SK-N-SH (cell line): ENCODE measurements around the gene HOXB9. TPM values are rescaled to one million over a fixed set of nuclear protein-coding genes. Genes with fewer than 3 reads are reported as not detected.
A peak's percentile ranks its signal among the peaks of the same experiment; 100 is the strongest.

Experiments
- CTCF ChIA-PET: fragments of 300-600, 350-600 bp; formaldehyde crosslinking; extraction: SDS; loops from one replicate; lab custom pipeline; 2021; lab: Yijun Ruan, JAX
- POLR2A ChIA-PET: fragments of 350-600 bp; sonication (Branson Sonifier 250); formaldehyde crosslinking; extraction: SDS; loops from one replicate; lab custom pipeline; 2020; ENCODE audit warnings: antibody characterized with exemption, inconsistent platforms; lab: Yijun Ruan, JAX
- DNase-seq: peaks from one replicate; pipeline ENCODE4 v3.0.0; 2012
- H2AFZ ChIP-seq: fragments of 200-600 bp; sonication (generic); 2 replicates; pipeline ENCODE4 v1.8.1; 2016; ENCODE audit warnings: antibody characterized with exemption, mild to moderate bottlenecking, low read depth
- H3F3A ChIP-seq: fragments of 200-600 bp; sonication (generic); replicated peaks from 2 replicates; pipeline ENCODE3; 2016; ENCODE audit warnings: antibody characterized with exemption, mild to moderate bottlenecking; ENCODE audit not compliant: insufficient read depth
- H3K27ac ChIP-seq, 2 experiments: fragments of 200-500 bp in 1 of 2; fragments of 200-600 bp in 1 of 2; sonication (Bioruptor generic) in 1 of 2; sonication (generic), shearing (Covaris generic) in 1 of 2; 2 replicates each; pipeline versions ENCODE4 v1.5.1 to v1.6.1; 2014 to 2016; ENCODE audit warnings: low read depth in 2 of 2, inconsistent platforms in 1 of 2, low read length in 1 of 2, mild to moderate bottlenecking in 1 of 2, mixed read lengths in 1 of 2
- H3K27me3 ChIP-seq: fragments of 200-600 bp; sonication (generic), shearing (Covaris generic); 2 replicates; pipeline ENCODE4 v1.6.1; 2016; ENCODE audit warnings: mixed run types; ENCODE audit not compliant: insufficient read depth
- H3K36me3 ChIP-seq, 2 experiments: fragments of 200-500 bp in 1 of 2; fragments of 200-600 bp in 1 of 2; sonication (Bioruptor generic) in 1 of 2; sonication (generic) in 1 of 2; replicated peaks in 1 of 2; 2 replicates each; pipeline versions ENCODE3 to v1.5.1; 2014 to 2016; ENCODE audit warnings: low read length in 1 of 2, mild to moderate bottlenecking in 1 of 2; ENCODE audit not compliant: insufficient read depth in 2 of 2, control insufficient read depth in 1 of 2
- H3K4me1 ChIP-seq, 2 experiments: fragments of 200-500 bp in 1 of 2; fragments of 200-600 bp in 1 of 2; sonication (Bioruptor generic) in 1 of 2; sonication (generic), shearing (Covaris generic) in 1 of 2; 2 replicates each; pipeline versions ENCODE4 v1.5.1 to v1.6.1; 2014 to 2016; ENCODE audit warnings: low read depth in 1 of 2, low read length in 1 of 2, mixed run types in 1 of 2; ENCODE audit not compliant: insufficient read depth in 2 of 2, control insufficient read depth in 1 of 2
- H3K4me2 ChIP-seq: fragments of 200-600 bp; sonication (generic), shearing (Covaris generic); 2 replicates; pipeline ENCODE4 v1.6.1; 2017; ENCODE audit warnings: mixed run types
- H3K4me3 ChIP-seq, 2 experiments: fragments of 200-500 bp in 1 of 2; fragments of 200-600 bp in 1 of 2; sonication (Bioruptor generic) in 1 of 2; sonication (generic), shearing (Covaris generic) in 1 of 2; 2 replicates each; pipeline versions ENCODE4 v1.5.1 to v1.8.1; 2014 to 2016; ENCODE audit warnings: low read depth in 2 of 2, inconsistent platforms in 1 of 2, low read length in 1 of 2, mild to moderate bottlenecking in 1 of 2, mixed read lengths in 1 of 2, moderate library complexity in 1 of 2
- H3K79me2 ChIP-seq: fragments of 200-600 bp; sonication (generic); 2 replicates; pipeline ENCODE4 v1.8.1; 2017; ENCODE audit warnings: mild to moderate bottlenecking; ENCODE audit not compliant: insufficient read depth
- H3K9ac ChIP-seq: fragments of 200-600 bp; sonication (generic); 2 replicates; pipeline ENCODE4 v1.6.1; 2017; ENCODE audit warnings: mixed run types
- H3K9me2 ChIP-seq: fragments of 200-600 bp; sonication (generic); 2 replicates; pipeline ENCODE4 v1.6.1; 2017; ENCODE audit warnings: mixed run types
- H3K9me3 ChIP-seq: fragments of 200-600 bp; sonication (generic); 2 replicates; pipeline ENCODE4 v1.6.1; 2017; ENCODE audit warnings: mixed run types, mild to moderate bottlenecking, moderate library complexity
- H4K20me1 ChIP-seq: fragments of 200-600 bp; sonication (generic); 2 replicates; pipeline ENCODE4 v1.6.1; 2017; ENCODE audit warnings: mild to moderate bottlenecking, mixed run types; ENCODE audit not compliant: insufficient read depth
- CHD2 ChIP-seq: fragments of 150-350 bp; IDR thresholded peaks from 2 replicates; pipeline ENCODE4 v1.6.1; 2018; ENCODE audit warnings: low read length; ENCODE audit not compliant: partially characterized antibody
- EP300 ChIP-seq, 2 experiments: IDR thresholded peaks; 2 replicates each; pipeline versions ENCODE4 v1.4.0 to v1.6.1; 2012; ENCODE audit warnings: borderline replicate concordance in 1 of 2, low read depth in 1 of 2, low read length in 1 of 2
- EZH2phosphoT487 ChIP-seq: fragments of 200-600 bp; sonication (generic); IDR thresholded peaks from 2 replicates; pipeline ENCODE4 v1.6.1; 2017; ENCODE audit warnings: low read depth, mixed run types, mild to moderate bottlenecking, antibody characterized with exemption, moderate library complexity, borderline replicate concordance
- FOSL2 ChIP-seq: IDR thresholded peaks from 2 replicates; pipeline ENCODE4 v1.4.0; 2012; ENCODE audit warnings: low read depth, mild to moderate bottlenecking, moderate library complexity, borderline replicate concordance
- GABPA ChIP-seq: IDR thresholded peaks from 2 replicates; pipeline ENCODE4 v1.4.0; 2012; ENCODE audit warnings: low read depth, mild to moderate bottlenecking
- JUND ChIP-seq: IDR thresholded peaks from 2 replicates; pipeline ENCODE4 v1.4.0; 2012
- MAX ChIP-seq: IDR thresholded peaks from 2 replicates; pipeline ENCODE4 v1.4.0; 2012; ENCODE audit warnings: low read depth
- NFIC ChIP-seq: IDR thresholded peaks from 2 replicates; pipeline ENCODE4 v1.4.0; 2012; ENCODE audit warnings: borderline replicate concordance
- TAF1 ChIP-seq: IDR thresholded peaks from 2 replicates; pipeline ENCODE4 v1.6.1; 2012; ENCODE audit warnings: low read depth, mild to moderate bottlenecking, low read length, moderate library complexity, borderline replicate concordance
- TCF12 ChIP-seq: IDR thresholded peaks from 2 replicates; pipeline ENCODE4 v1.4.0; 2012
- USF1 ChIP-seq: IDR thresholded peaks from 2 replicates; pipeline ENCODE4 v1.4.0; 2012; ENCODE audit warnings: low read depth, borderline replicate concordance
- USF2 ChIP-seq: fragments of 150-350 bp; IDR thresholded peaks from 2 replicates; pipeline ENCODE4 v1.6.1; 2017; ENCODE audit warnings: antibody characterized with exemption, low read length, low read depth, borderline replicate concordance
- YY1 ChIP-seq: IDR thresholded peaks from 2 replicates; pipeline ENCODE4 v1.4.0; 2012; ENCODE audit warnings: low read depth, mild to moderate bottlenecking
- WGBS: methylation state at CpG from one replicate; pipeline ENCODE4 v1.1.6; 2017; ENCODE audit warnings: low lambda C conversion rate; 5-methylcytosine and 5-hydroxymethylcytosine counted together
- polyA plus RNA-seq, 3 experiments: library from polyadenylated mRNA; depleted of rRNA; stranded (reverse); fragments of >200 nt; gene quantifications; 2 replicates each; pipeline ENCODE4 v1.2.3, GENCODE V29; 2012

Gene HOXB9
- polyA plus RNA-seq, 1 of the 3 experiments (the other 2 are of a cell fraction) = not detected

GRCh38 chr17:48610282-48611211, 15.6 kb downstream of the HOXB9 start, which contains the start of gene HOXB7:
Gene HOXB7, minus strand, starts transcription at chr17:48611017. Its CDS starts 99 bp downstream, at chr17:48610918.
- H4K20me1 ChIP-seq = peaks cover 8% of the 10 kb centered on the region
- H2AFZ ChIP-seq = peak within 1 kb of the TSS; percentile 78; the same call in 1 of the 2 replicates
- peak; percentile 79 for DNase-seq
- H3K9me3 ChIP-seq = no peaks in the 10 kb centered on the region
- H3K79me2 ChIP-seq = no peaks in the 10 kb centered on the region
- TF ChIP-seq USF1 (peak; percentile 95), EZH2phosphoT487 (peak; percentile 100), CHD2 (no peak), USF2 (peak; percentile 74)
- TF ChIP-seq, all 33 proteins: peak for 3
- Histone ChIP-seq H3F3A (no peaks in the 10 kb centered on the region), H3K9ac (no peak within 1 kb of the TSS), H3K36me3 (no peaks in the 10 kb centered on the region), H3K27ac (no peak within 1 kb of the TSS), H3K4me1 (no peaks in the 10 kb centered on the region; a peak in 1 of 4 replicates), H3K4me2 (peak within 1 kb of the TSS; percentile 45), H3K9me2 (no peaks in the 10 kb centered on the region), H3K27me3 (peaks cover 99% of the 10 kb centered on the region), H3K4me3 (peak within 1 kb of the TSS in 1 of 2 experiments; percentile 2; a peak in 1 of 4 replicates)
- 2% methylated on average over 52 of the region's 79 CpGs for WGBS
- CTCF ChIA-PET = interaction anchor here (1.0 to 1.7 kb wide), 5 partner anchors 9 to 302 kb away, joined by 3 to 8 read pairs (median 3); partner anchors contain the start of gene HOXB5
- POLR2A ChIA-PET = no interaction called here

- H3K9me3 ChIP-seq = no peaks in the 10 kb centered on the region
- H3K27me3 ChIP-seq = peaks cover 99% of the 10 kb centered on the region
- H3K4me3 ChIP-seq = peak overlapping the region in 1 of 2 experiments; percentile 2; a peak in 1 of 4 replicates
- H3K4me2 ChIP-seq = no peak overlapping the region; the same call in 1 of the 2 replicates
- H4K20me1 ChIP-seq = peaks cover 5% of the 10 kb centered on the region; the same call in 1 of the 2 replicates
- no peak for DNase-seq
- no peaks in the 10 kb centered on the region for H3K79me2 ChIP-seq
- H3F3A ChIP-seq = no peaks in the 10 kb centered on the region
- ChIA-PET CTCF (interaction anchor here (1.0 to 1.7 kb wide), 5 partner anchors 9 to 302 kb away, joined by 3 to 8 read pairs (median 3); partner anchors contain the start of gene HOXB5), POLR2A (no interaction called here)
- H2AFZ ChIP-seq = no peak overlapping the region
- H3K36me3 ChIP-seq = no peaks in the 10 kb centered on the region
- no peaks in the 10 kb centered on the region for H3K9me2 ChIP-seq
- H3K9ac ChIP-seq = no peak overlapping the region
- H3K4me1 ChIP-seq = no peaks in the 10 kb centered on the region; a peak in 1 of 4 replicates
- 1% methylated on average over 15 of the region's 15 CpGs for WGBS
- H3K27ac ChIP-seq = no peak overlapping the region
- no peak for TF ChIP-seq YY1
- no peak for TF ChIP-seq GABPA
- TF ChIP-seq JUND = no peak
- no peak for TF ChIP-seq MAX
- TF ChIP-seq TAF1 = no peak
- TF ChIP-seq TCF12 = no peak
- TF ChIP-seq EP300 (IDR thresholded peaks at IDR 0.05; ENCODE audit: borderline replicate concordance in 1 of 2, low read depth in 1 of 2, low read length in 1 of 2) = no peak
- TF ChIP-seq NFIC = no peak
- no peak for TF ChIP-seq FOSL2
Observed at GRCh38 chr17:48609759-48610281, 16.3 kb downstream of the HOXB9 start.
